IMR-90 (cell line): ENCODE results near the gene MFSD6L. TPM values are rescaled to one million over a fixed set of nuclear protein-coding genes. Genes with fewer than 3 reads are reported as not detected.

ENCODE experiments used
- ATAC-seq: fragments of 200-7000 bp; cut with Tn5 transposase; 2 replicates; pipeline ENCODE4 v1.9.1; 2020; ENCODE audit warnings: low read depth, mild to moderate bottlenecking, moderate library complexity
- BruUV-seq: library from RNA; stranded (reverse); fragments of 400-500 nt; replicated peaks from 2 replicates; lab custom pipeline; 2021; lab: Mats Ljungman, UMichigan
- CTCF ChIA-PET: fragments of 300-600 bp; formaldehyde crosslinking; extraction: SDS; loops from one replicate; lab custom pipeline; 2021; ENCODE audit warnings: antibody characterized with exemption; lab: Yijun Ruan, JAX
- POLR2A ChIA-PET: fragments of 300-600 bp; sonication (Branson Sonifier 250); formaldehyde crosslinking; loops from one replicate; lab custom pipeline; 2022; ENCODE audit warnings: antibody characterized with exemption; ENCODE audit not compliant: unreplicated experiment; lab: Charles Lee
- DNase-seq: peaks from one replicate; pipeline ENCODE4 v3.0.0; 2013
- H2AFZ ChIP-seq: replicated peaks from 2 replicates; pipeline ENCODE3; 2013; ENCODE audit warnings: low read length, mild to moderate bottlenecking; ENCODE audit not compliant: poor library complexity
- H2AK5ac ChIP-seq: 2 replicates; pipeline ENCODE4 v1.6.1; 2013; ENCODE audit warnings: low read depth, low read length, inconsistent platforms
- H2AK9ac ChIP-seq: replicated peaks from 2 replicates; pipeline ENCODE3; 2013; ENCODE audit warnings: mild to moderate bottlenecking, low read depth, low read length, moderate library complexity; ENCODE audit not compliant: poor library complexity
- H2BK120ac ChIP-seq: 2 replicates; pipeline ENCODE4 v1.6.1; 2013; ENCODE audit warnings: low read depth, low read length, inconsistent platforms
- H2BK15ac ChIP-seq: 3 replicates; pipeline ENCODE4 v1.6.1; 2013; ENCODE audit warnings: low read depth, low read length, inconsistent platforms
- H2BK20ac ChIP-seq: 2 replicates; pipeline ENCODE4 v1.6.1; 2013; ENCODE audit warnings: low read depth, mild to moderate bottlenecking, inconsistent platforms, low read length, moderate library complexity
- H2BK5ac ChIP-seq: 2 replicates; pipeline ENCODE4 v1.6.1; 2013; ENCODE audit warnings: mild to moderate bottlenecking, low read depth, low read length, inconsistent platforms; ENCODE audit not compliant: poor library complexity, severe bottlenecking
- H3K14ac ChIP-seq: replicated peaks from 2 replicates; pipeline ENCODE4 v1.6.1; 2013; ENCODE audit warnings: low read depth, low read length, inconsistent platforms
- H3K18ac ChIP-seq: 2 replicates; pipeline ENCODE4 v1.6.1; 2013; ENCODE audit warnings: low read depth, low read length, control low read depth
- H3K23ac ChIP-seq: 2 replicates; pipeline ENCODE4 v1.6.1; 2013; ENCODE audit warnings: low read depth, low read length, inconsistent platforms
- H3K27ac ChIP-seq: 2 replicates; pipeline ENCODE4 v1.5.1; 2013; ENCODE audit warnings: mild to moderate bottlenecking, control low read depth, low read length; ENCODE audit not compliant: insufficient read depth
- H3K27me3 ChIP-seq: 2 replicates; pipeline ENCODE4 v1.6.1; 2013; ENCODE audit warnings: low read length; ENCODE audit not compliant: control insufficient read depth, insufficient read depth
- H3K36me3 ChIP-seq: 2 replicates; pipeline ENCODE4 v1.6.1; 2013; ENCODE audit warnings: low read length, mixed read lengths; ENCODE audit not compliant: control insufficient read depth, insufficient read depth
- H3K4ac ChIP-seq: 2 replicates; pipeline ENCODE4 v1.6.1; 2013; ENCODE audit warnings: low read depth, low read length, inconsistent platforms
- H3K4me1 ChIP-seq: 2 replicates; pipeline ENCODE4 v1.6.1; 2013; ENCODE audit warnings: low read length, mixed read lengths; ENCODE audit not compliant: control insufficient read depth, insufficient read depth
- H3K4me2 ChIP-seq: 2 replicates; pipeline ENCODE4 v1.6.1; 2013; ENCODE audit warnings: low read depth, mild to moderate bottlenecking, control low read depth, low read length, moderate library complexity
- H3K4me3 ChIP-seq: 2 replicates; pipeline ENCODE4 v1.5.1; 2013; ENCODE audit warnings: low read depth, mild to moderate bottlenecking, control low read depth, low read length, moderate library complexity; ENCODE audit not compliant: insufficient read depth
- H3K56ac ChIP-seq: 2 replicates; pipeline ENCODE4 v1.6.1; 2013; ENCODE audit warnings: low read length, inconsistent platforms; ENCODE audit not compliant: insufficient read depth; ENCODE audit errors: extremely low read depth
- H3K79me1 ChIP-seq, 2 experiments: 2 replicates each; pipeline ENCODE4 v1.6.1; 2013; ENCODE audit warnings: low read length in 2 of 2, inconsistent platforms in 1 of 2, low read depth in 1 of 2
- H3K9ac ChIP-seq: 2 replicates; pipeline ENCODE4 v1.6.1; 2013; ENCODE audit warnings: low read depth, low read length, control low read depth
- H3K9me1 ChIP-seq: 2 replicates; pipeline ENCODE4 v1.6.1; 2013; ENCODE audit warnings: low read length, inconsistent platforms; ENCODE audit not compliant: insufficient read depth
- H3K9me3 ChIP-seq: 2 replicates; pipeline ENCODE4 v1.6.1; 2013; ENCODE audit warnings: low read length; ENCODE audit not compliant: control insufficient read depth, insufficient read depth
- H4K20me1 ChIP-seq: 2 replicates; pipeline ENCODE4 v1.6.1; 2013; ENCODE audit warnings: low read length, inconsistent platforms; ENCODE audit not compliant: insufficient read depth
- H4K5ac ChIP-seq: 2 replicates; pipeline ENCODE4 v1.6.1; 2013; ENCODE audit warnings: mild to moderate bottlenecking, low read depth, low read length, control low read depth
- H4K8ac ChIP-seq, 2 experiments: 2 replicates each; pipeline ENCODE4 v1.6.1; 2013; ENCODE audit warnings: low read depth in 2 of 2, low read length in 2 of 2, control low read depth in 1 of 2, inconsistent platforms in 1 of 2
- H4K91ac ChIP-seq: 2 replicates; pipeline ENCODE4 v1.6.1; 2013; ENCODE audit warnings: low read depth, low read length, inconsistent platforms; ENCODE audit not compliant: insufficient read depth
- BHLHE40 ChIP-seq: fragments of 150-350 bp; IDR thresholded peaks from 2 replicates; pipeline ENCODE4 v1.6.1; 2016; ENCODE audit warnings: mild to moderate bottlenecking, low read depth, low read length
- CEBPB ChIP-seq: IDR thresholded peaks from 2 replicates; pipeline ENCODE4 v1.6.1; 2012; ENCODE audit warnings: low read depth, low read length, improper control_type of control experiment
- CHD1 ChIP-seq: IDR thresholded peaks from 2 replicates; pipeline ENCODE4 v1.6.1; 2012; ENCODE audit warnings: low read depth, low read length, improper control_type of control experiment
- FOS ChIP-seq: fragments of 150-350 bp; IDR thresholded peaks from 2 replicates; pipeline ENCODE4 v1.6.1; 2016; ENCODE audit warnings: low read depth, low read length
- MAFK ChIP-seq: IDR thresholded peaks from 2 replicates; pipeline ENCODE4 v1.6.1; 2012; ENCODE audit warnings: low read depth, low read length, improper control_type of control experiment
- MAZ ChIP-seq: IDR thresholded peaks from 2 replicates; pipeline ENCODE4 v1.6.1; 2012; ENCODE audit warnings: low read depth, mild to moderate bottlenecking, low read length, improper control_type of control experiment, moderate library complexity, borderline replicate concordance
- MXI1 ChIP-seq: IDR thresholded peaks from 2 replicates; pipeline ENCODE4 v1.6.1; 2012; ENCODE audit warnings: low read depth, mild to moderate bottlenecking, low read length, moderate library complexity, borderline replicate concordance
- NFE2L2 ChIP-seq: fragments of 150-350 bp; IDR thresholded peaks from 2 replicates; pipeline ENCODE4 v1.6.1; 2016; ENCODE audit warnings: low read depth, mild to moderate bottlenecking, low read length
- POLR2A ChIP-seq: IDR thresholded peaks from 2 replicates; pipeline ENCODE4 v1.6.1; 2012; ENCODE audit warnings: mild to moderate bottlenecking, low read depth, low read length
- RAD21 ChIP-seq: IDR thresholded peaks from 2 replicates; pipeline ENCODE4 v1.6.1; 2012; ENCODE audit warnings: low read length, improper control_type of control experiment
- RCOR1 ChIP-seq: IDR thresholded peaks from 2 replicates; pipeline ENCODE4 v1.6.1; 2012; ENCODE audit warnings: mild to moderate bottlenecking, low read length, improper control_type of control experiment; ENCODE audit not compliant: insufficient replicate concordance
- SMC3 ChIP-seq: fragments of 150-350 bp; IDR thresholded peaks from 2 replicates; pipeline ENCODE4 v1.6.1; 2016; ENCODE audit warnings: low read depth, mild to moderate bottlenecking, antibody characterized with exemption, low read length, moderate library complexity
- WGBS, 2 experiments: methylation state at CpG; one replicate each; pipeline versions ENCODE4 v1.1.5 to v1.1.7; 2013; ENCODE audit warnings: missing lambda C conversion rate in 2 of 2; ENCODE audit not compliant: insufficient read length in 1 of 2; ENCODE audit errors: extremely low coverage in 2 of 2; 5-methylcytosine and 5-hydroxymethylcytosine counted together
- dilution Hi-C: fragments of 300-500 bp; cut with HindIII; formaldehyde crosslinking; loops from one replicate; pipeline ENCODE4 v1.14.3; 2018; ENCODE audit warnings: low sequenced_read_pairs; ENCODE audit not compliant: unreplicated experiment
- in situ Hi-C: fragments of 300-500 bp; cut with MboI; formaldehyde crosslinking; loops from 3 replicates; pipeline ENCODE4 v1.14.3; 2019; ENCODE audit warnings: low sequenced_read_pairs, inconsistent platforms, mixed read lengths
- intact Hi-C: fragments of 100-400 bp; cut with micrococcal nuclease; formaldehyde crosslinking; loops from 2 replicates; pipeline ENCODE4 v1.10.0; 2022
- polyA plus RNA-seq, 3 experiments: library from polyadenylated mRNA; depleted of rRNA; stranded (reverse); fragments of >200 nt; gene quantifications; 2 replicates each; pipeline ENCODE4 v1.2.3, GENCODE V29; 2012; ENCODE audit warnings: low replicate concordance in 1 of 3
- total RNA-seq: library from RNA; depleted of rRNA; stranded (reverse); fragments of >200 nt; gene quantifications from 2 replicates; pipeline ENCODE4 v1.2.3, GENCODE V29; 2012
- TF ChIP-seq, protein P1 (sequence below): fragments of 150-350 bp; IDR thresholded peaks from 2 replicates; pipeline ENCODE4 v1.6.1; 2017; ENCODE audit warnings: mild to moderate bottlenecking, antibody characterized with exemption, low read length, low read depth
- TF ChIP-seq, protein P2 (sequence below): conservative IDR thresholded peaks from 2 replicates; pipeline ENCODE4 v1.5.1; 2012; ENCODE audit warnings: mild to moderate bottlenecking, low read depth, low read length, improper control_type of control experiment

MFSD6L gene
- total and polyA plus RNA-seq, 2 of the 4 experiments (the other 2 are of a cell fraction): not detected

DNA sequence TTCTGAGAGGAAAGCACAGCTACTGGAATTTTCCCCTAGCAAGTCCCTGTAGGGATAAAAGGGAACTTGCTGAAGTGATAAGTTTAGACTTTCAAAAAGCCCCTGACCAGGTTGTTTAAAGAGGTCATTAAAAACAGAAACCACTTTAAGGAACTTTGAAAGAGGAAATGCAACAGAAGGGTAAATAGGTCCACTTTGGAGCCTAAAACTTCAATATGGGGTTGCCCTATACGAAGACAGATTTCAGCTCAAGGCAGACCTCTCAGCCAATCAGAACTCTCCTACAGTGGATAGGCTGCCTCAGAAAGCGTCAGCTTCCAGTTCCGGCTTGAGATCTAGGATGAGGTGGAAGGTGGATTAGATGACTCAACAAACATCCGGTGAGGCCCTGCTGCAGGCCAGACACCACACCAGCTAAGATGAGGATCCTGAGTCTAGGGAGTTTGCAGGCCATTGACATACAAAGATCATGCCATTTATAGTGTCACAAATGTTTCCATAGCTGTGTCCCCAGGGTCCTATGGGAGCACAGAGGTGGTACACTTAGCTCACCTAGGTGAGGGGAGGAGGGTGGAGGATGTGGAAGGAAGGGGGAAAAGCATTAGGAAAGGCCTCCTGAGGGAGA lies 7.9 kb upstream of the MFSD6L start:
- H2BK5ac ChIP-seq: no peak overlapping the region
- H2BK120ac ChIP-seq: no peak overlapping the region
- H3K14ac ChIP-seq: no peak overlapping the region
- in situ Hi-C loops: no loop called here
- H3K18ac ChIP-seq: no peak overlapping the region
- CTCF ChIA-PET: no interaction called here
- POLR2A ChIA-PET: no interaction called here
- no peaks in the 10 kb centered on the region for H4K20me1 ChIP-seq
- no peak overlapping the region for H3K4ac ChIP-seq
- no peak overlapping the region for H3K9ac ChIP-seq
- dilution Hi-C loops: no loop called here
- no peak overlapping the region for H3K23ac ChIP-seq
- H3K4me1 ChIP-seq: no peaks in the 10 kb centered on the region
- no peak overlapping the region for H2AK5ac ChIP-seq
- no peak overlapping the region for H2BK20ac ChIP-seq
- no peak overlapping the region for H3K56ac ChIP-seq
- H2AFZ ChIP-seq: no peak overlapping the region
- no peaks in the 10 kb centered on the region for H3K36me3 ChIP-seq
- H3K4me2 ChIP-seq: no peak overlapping the region
- H2AK9ac ChIP-seq: no peak overlapping the region
- no peak overlapping the region for H4K5ac ChIP-seq
- intact Hi-C loops: no loop called here
- H2BK15ac ChIP-seq: no peak overlapping the region
- no peak overlapping the region for H3K4me3 ChIP-seq
- no TSS peak for BruUV-seq
- H3K27me3 ChIP-seq: no peaks in the 10 kb centered on the region; the same call in 1 of the 2 replicates
- no peaks in the 10 kb centered on the region for H3K79me1 ChIP-seq
- no peak for DNase-seq
- ATAC-seq: no peak
- no peak for TF ChIP-seq CEBPB
- TF ChIP-seq, protein P1, sequence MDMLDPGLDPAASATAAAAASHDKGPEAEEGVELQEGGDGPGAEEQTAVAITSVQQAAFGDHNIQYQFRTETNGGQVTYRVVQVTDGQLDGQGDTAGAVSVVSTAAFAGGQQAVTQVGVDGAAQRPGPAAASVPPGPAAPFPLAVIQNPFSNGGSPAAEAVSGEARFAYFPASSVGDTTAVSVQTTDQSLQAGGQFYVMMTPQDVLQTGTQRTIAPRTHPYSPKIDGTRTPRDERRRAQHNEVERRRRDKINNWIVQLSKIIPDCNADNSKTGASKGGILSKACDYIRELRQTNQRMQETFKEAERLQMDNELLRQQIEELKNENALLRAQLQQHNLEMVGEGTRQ: no peak
- TF ChIP-seq CHD1: no peak
- TF ChIP-seq NFE2L2: no peak
- TF ChIP-seq RAD21: no peak
- TF ChIP-seq, protein P2, sequence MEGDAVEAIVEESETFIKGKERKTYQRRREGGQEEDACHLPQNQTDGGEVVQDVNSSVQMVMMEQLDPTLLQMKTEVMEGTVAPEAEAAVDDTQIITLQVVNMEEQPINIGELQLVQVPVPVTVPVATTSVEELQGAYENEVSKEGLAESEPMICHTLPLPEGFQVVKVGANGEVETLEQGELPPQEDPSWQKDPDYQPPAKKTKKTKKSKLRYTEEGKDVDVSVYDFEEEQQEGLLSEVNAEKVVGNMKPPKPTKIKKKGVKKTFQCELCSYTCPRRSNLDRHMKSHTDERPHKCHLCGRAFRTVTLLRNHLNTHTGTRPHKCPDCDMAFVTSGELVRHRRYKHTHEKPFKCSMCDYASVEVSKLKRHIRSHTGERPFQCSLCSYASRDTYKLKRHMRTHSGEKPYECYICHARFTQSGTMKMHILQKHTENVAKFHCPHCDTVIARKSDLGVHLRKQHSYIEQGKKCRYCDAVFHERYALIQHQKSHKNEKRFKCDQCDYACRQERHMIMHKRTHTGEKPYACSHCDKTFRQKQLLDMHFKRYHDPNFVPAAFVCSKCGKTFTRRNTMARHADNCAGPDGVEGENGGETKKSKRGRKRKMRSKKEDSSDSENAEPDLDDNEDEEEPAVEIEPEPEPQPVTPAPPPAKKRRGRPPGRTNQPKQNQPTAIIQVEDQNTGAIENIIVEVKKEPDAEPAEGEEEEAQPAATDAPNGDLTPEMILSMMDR: no peak
- no peak for TF ChIP-seq SMC3
- TF ChIP-seq BHLHE40: no peak
- no peak for TF ChIP-seq FOS
- TF ChIP-seq MAFK: no peak
- no peak for TF ChIP-seq MXI1
- no peak for TF ChIP-seq MAZ
- TF ChIP-seq RCOR1: no peak
- no peak for TF ChIP-seq POLR2A
- no peak overlapping the region for H3K27ac ChIP-seq
- no peaks in the 10 kb centered on the region for H3K9me3 ChIP-seq
- no peak overlapping the region for H4K8ac ChIP-seq
- H4K91ac ChIP-seq: no peak overlapping the region
- WGBS, 2 experiments: no CpG with 5 or more reads among the region's 4 CpGs
- no peaks in the 10 kb centered on the region for H3K9me1 ChIP-seq
